HFF-Myc (cell line): Measurements from ENCODE around the gene SUPT6H.

Source experiments
- DNase-seq: peaks from one replicate; pipeline ENCODE4 v3.0.0-alpha.2; 2011; ENCODE audit warnings: low read depth; ENCODE audit errors: extremely low read depth
- H3K4me3 ChIP-seq: replicated peaks from 2 replicates; pipeline ENCODE4 v1.5.1; 2011; ENCODE audit warnings: low read depth, mild to moderate bottlenecking, control low read depth, low read length
- CTCF ChIP-seq: IDR thresholded peaks from 2 replicates; pipeline ENCODE4 v1.5.1; 2012; ENCODE audit warnings: mild to moderate bottlenecking, low read depth, low read length, control low read depth; ENCODE audit errors: missing control alignments

SUPT6H gene

GRCh38 chr17:28724500-28725165, 62.6 kb downstream of the SUPT6H start:
- TF ChIP-seq CTCF = no peak
- peak overlapping the region; percentile 99 for H3K4me3 ChIP-seq
- no peak for DNase-seq

- DNase-seq = no peak
- no peak for TF ChIP-seq CTCF
- peak overlapping the region; percentile 99 for H3K4me3 ChIP-seq
Observed at GRCh38 chr17:28725166-28725659, 63.2 kb downstream of the SUPT6H start.

GRCh38 chr17:28725660-28726225, 63.7 kb downstream of the SUPT6H start:
- no peak for DNase-seq
- H3K4me3 ChIP-seq = peak overlapping the region; percentile 99
- no peak for TF ChIP-seq CTCF

- no peak for DNase-seq
- TF ChIP-seq CTCF = no peak
- peak within 1 kb of the TSS; percentile 99 for H3K4me3 ChIP-seq
Observed at GRCh38 chr17:28726226-28726626, 64.2 kb downstream of the SUPT6H start, which contains the start of gene TLCD1. Gene TLCD1, minus strand, starts transcription at chr17:28726233. Its CDS starts 136 bp downstream, at chr17:28726097.

GRCh38 chr17:28726627-28727491, 64.9 kb downstream of the SUPT6H start:
- TF ChIP-seq CTCF = peak; percentile 98
- peak; percentile 84 for DNase-seq

GRCh38 chr17:28728364-28729200, 66.6 kb downstream of the SUPT6H start, which contains the start of gene NEK8:
Gene NEK8, plus strand, starts transcription at chr17:28728788. Its CDS starts 26 bp downstream, at chr17:28728814.
- DNase-seq = peak; percentile 87
- peak within 1 kb of the TSS; percentile 99 for H3K4me3 ChIP-seq
- no peak for TF ChIP-seq CTCF

More at GRCh38 chr17:28726627-28727491, 64.9 kb downstream of the SUPT6H start:
- H3K4me3 ChIP-seq = peak overlapping the region; percentile 99
